GM21717 (cell line): Measurements from ENCODE around the gene MYD88.

ENCODE experiments used
- ATAC-seq: cut with Tn5 transposase; IDR thresholded peaks from one replicate; pipeline ENCODE4 v1.9.1; 2021; ENCODE audit warnings: mild to moderate bottlenecking, moderate library complexity; ENCODE audit not compliant: unreplicated experiment

Gene MYD88

GRCh38 chr3:38163841-38164642, 25.6 kb downstream of the MYD88 start:
- ATAC-seq = no peak

- no peak for ATAC-seq
Observed at GRCh38 chr3:38164643-38164951, 26.1 kb downstream of the MYD88 start.

- peak; percentile 94 for ATAC-seq
Observed at GRCh38 chr3:38164952-38165721, 26.7 kb downstream of the MYD88 start, which contains the start of gene OXSR1. TSS of gene OXSR1 (plus strand) at chr3:38165537. CDS start at chr3:38165877, 340 bp downstream.

GRCh38 chr3:38165722-38166387, 27.4 kb downstream of the MYD88 start:
- no peak for ATAC-seq

- no peak for ATAC-seq
Observed at GRCh38 chr3:38167591-38167990, 29.1 kb downstream of the MYD88 start.

- ATAC-seq = no peak
Observed at GRCh38 chr3:38168151-38169026, 29.9 kb downstream of the MYD88 start.

GRCh38 chr3:38169027-38169317, 30.5 kb downstream of the MYD88 start:
- no peak for ATAC-seq

GRCh38 chr3:38170722-38171121, 32.3 kb downstream of the MYD88 start:
- no peak for ATAC-seq

GRCh38 chr3:38171622-38172021, 33.2 kb downstream of the MYD88 start:
- ATAC-seq = no peak

GRCh38 chr3:38173834-38174418, 35.5 kb downstream of the MYD88 start:
- no peak for ATAC-seq

- no peak for ATAC-seq
Observed at GRCh38 chr3:38177181-38177580, 38.7 kb downstream of the MYD88 start.

- no peak for ATAC-seq
Observed at GRCh38 chr3:38186781-38187180, 48.3 kb downstream of the MYD88 start.

- ATAC-seq = no peak
Observed at GRCh38 chr3:38190481-38190881, 52.0 kb downstream of the MYD88 start.
